DND-41 (cell line): ENCODE results near the gene GFAP.

Experiments used
- EZH2 ChIP-seq: IDR thresholded peaks from 3 replicates; pipeline ENCODE4 v1.6.1; 2012; ENCODE audit warnings: borderline replicate concordance, low read depth, mild to moderate bottlenecking, moderate library complexity, low read length, inconsistent platforms; ENCODE audit not compliant: severe bottlenecking
- TF ChIP-seq, protein P1 (sequence below): IDR thresholded peaks from 2 replicates; pipeline ENCODE4 v1.5.1; 2012; ENCODE audit warnings: borderline replicate concordance, low read length, moderate library complexity, mild to moderate bottlenecking; ENCODE audit not compliant: poor library complexity, severe bottlenecking; ENCODE audit errors: extremely low read depth

DNA sequence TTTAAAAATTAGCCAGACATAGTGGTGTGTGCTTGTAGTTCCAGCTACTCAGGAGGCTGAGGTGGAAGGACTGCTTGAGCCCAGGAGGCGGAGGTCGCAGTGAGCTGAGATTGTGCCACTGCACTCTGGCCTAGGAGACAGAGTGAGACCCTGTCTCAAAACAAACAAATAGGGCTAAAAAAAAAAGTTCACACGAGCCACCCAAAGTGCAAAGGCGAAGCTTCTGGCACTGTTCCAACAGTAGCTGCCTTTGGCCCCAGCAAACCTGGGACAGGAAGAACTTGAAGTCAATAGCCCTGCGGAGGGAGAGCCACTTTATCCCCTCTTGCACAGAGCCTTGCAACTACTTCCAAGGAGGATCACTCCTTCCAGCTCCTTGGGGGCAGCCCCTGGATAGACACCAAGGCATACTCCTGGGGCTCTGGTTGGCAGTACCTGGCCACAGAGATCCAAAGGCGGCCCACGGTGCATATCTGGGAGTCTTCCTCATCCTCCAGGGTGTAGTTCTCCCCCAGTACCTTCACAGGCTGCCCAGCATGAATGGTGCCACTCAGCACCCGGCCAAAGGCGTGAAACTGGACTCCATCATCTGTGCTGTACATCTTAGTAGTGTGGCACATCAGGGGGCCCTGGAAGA is 52.9 kb downstream of the GFAP start:
- TF ChIP-seq EZH2: no peak
- TF ChIP-seq, protein P1, sequence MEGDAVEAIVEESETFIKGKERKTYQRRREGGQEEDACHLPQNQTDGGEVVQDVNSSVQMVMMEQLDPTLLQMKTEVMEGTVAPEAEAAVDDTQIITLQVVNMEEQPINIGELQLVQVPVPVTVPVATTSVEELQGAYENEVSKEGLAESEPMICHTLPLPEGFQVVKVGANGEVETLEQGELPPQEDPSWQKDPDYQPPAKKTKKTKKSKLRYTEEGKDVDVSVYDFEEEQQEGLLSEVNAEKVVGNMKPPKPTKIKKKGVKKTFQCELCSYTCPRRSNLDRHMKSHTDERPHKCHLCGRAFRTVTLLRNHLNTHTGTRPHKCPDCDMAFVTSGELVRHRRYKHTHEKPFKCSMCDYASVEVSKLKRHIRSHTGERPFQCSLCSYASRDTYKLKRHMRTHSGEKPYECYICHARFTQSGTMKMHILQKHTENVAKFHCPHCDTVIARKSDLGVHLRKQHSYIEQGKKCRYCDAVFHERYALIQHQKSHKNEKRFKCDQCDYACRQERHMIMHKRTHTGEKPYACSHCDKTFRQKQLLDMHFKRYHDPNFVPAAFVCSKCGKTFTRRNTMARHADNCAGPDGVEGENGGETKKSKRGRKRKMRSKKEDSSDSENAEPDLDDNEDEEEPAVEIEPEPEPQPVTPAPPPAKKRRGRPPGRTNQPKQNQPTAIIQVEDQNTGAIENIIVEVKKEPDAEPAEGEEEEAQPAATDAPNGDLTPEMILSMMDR: no peak
